Endothelial cell (in vitro differentiated cells): Measurements from ENCODE around the gene SORCS2. TPM values are rescaled to one million over a fixed set of nuclear protein-coding genes. Genes with fewer than 3 reads are reported as not detected.

Experiments used
- DNase-seq: peaks from one replicate; pipeline ENCODE4 v3.0.0; 2021; ENCODE audit warnings: low spot score
- H3K27ac Mint-ChIP-seq: one replicate; pipeline ENCODE4 v1.8.0; 2021; ENCODE audit warnings: mixed read lengths, inconsistent platforms; ENCODE audit not compliant: unreplicated experiment
- H3K27me3 Mint-ChIP-seq: one replicate; pipeline ENCODE4 v1.8.0; 2021; ENCODE audit warnings: mild to moderate bottlenecking, moderate library complexity, mixed read lengths, inconsistent platforms; ENCODE audit not compliant: unreplicated experiment
- H3K36me3 Mint-ChIP-seq: one replicate; pipeline ENCODE4 v1.8.0; 2021; ENCODE audit warnings: mild to moderate bottlenecking, low read depth, mixed read lengths, inconsistent platforms; ENCODE audit not compliant: unreplicated experiment
- H3K4me1 Mint-ChIP-seq: one replicate; pipeline ENCODE4 v1.8.0; 2021; ENCODE audit warnings: mild to moderate bottlenecking, mixed read lengths, inconsistent platforms; ENCODE audit not compliant: unreplicated experiment
- H3K4me3 Mint-ChIP-seq: one replicate; pipeline ENCODE4 v1.8.0; 2021; ENCODE audit warnings: mild to moderate bottlenecking, mixed read lengths, inconsistent platforms; ENCODE audit not compliant: unreplicated experiment
- H3K9me3 Mint-ChIP-seq: one replicate; pipeline ENCODE4 v1.8.0; 2021; ENCODE audit warnings: mixed read lengths, inconsistent platforms; ENCODE audit not compliant: unreplicated experiment
- CTCF ChIP-seq: fragments of 200-600 bp; sonication (generic); IDR thresholded peaks from one replicate; pipeline ENCODE4 v1.5.0; 2021; ENCODE audit warnings: antibody characterized with exemption; ENCODE audit not compliant: unreplicated experiment
- total RNA-seq: library from RNA; stranded (reverse); fragmentation: NEBNext Ultra II Directional; extraction: Animal tissue kit (Norgen Biotek cat#: 25700); gene quantifications from one replicate; pipeline ENCODE4 v1.2.1, GENCODE V29; 2021; ENCODE audit not compliant: unreplicated experiment

SORCS2 gene
- total RNA-seq, 1 donor from 2014 or later, result 1.3 TPM

- H3K27ac Mint-ChIP-seq, result no peak overlapping the region
- peaks cover 14% of the 10 kb centered on the region for H3K4me1 Mint-ChIP-seq
These were observed 22.3 kb upstream of the SORCS2 start for GRCh38 chr4:7170012-7170411.

GRCh38 chr4:7171191-7171900, 21.0 kb upstream of the SORCS2 start:
- TF ChIP-seq CTCF, result no peak
- Mint-ChIP-seq H3K27ac (no peak overlapping the region), H3K4me1 (peaks cover 7% of the 10 kb centered on the region), H3K9me3 (no peaks in the 10 kb centered on the region), H3K4me3 (no peak overlapping the region), H3K36me3 (no peaks in the 10 kb centered on the region), H3K27me3 (peaks cover 1% of the 10 kb centered on the region)
- DNase-seq, result no peak

More at GRCh38 chr4:7170012-7170411, 22.3 kb upstream of the SORCS2 start:
- no peaks in the 10 kb centered on the region for H3K36me3 Mint-ChIP-seq
- no peaks in the 10 kb centered on the region for H3K9me3 Mint-ChIP-seq
- no peak for DNase-seq
- H3K27me3 Mint-ChIP-seq, result peaks cover 1% of the 10 kb centered on the region
- H3K4me3 Mint-ChIP-seq, result no peak overlapping the region
- no peak for TF ChIP-seq CTCF

GRCh38 chr4:7172508-7172907, 19.8 kb upstream of the SORCS2 start:
- no peak overlapping the region for H3K4me3 Mint-ChIP-seq
- no peaks in the 10 kb centered on the region for H3K9me3 Mint-ChIP-seq
- peaks cover 7% of the 10 kb centered on the region for H3K4me1 Mint-ChIP-seq
- no peak for TF ChIP-seq CTCF
- no peak overlapping the region for H3K27ac Mint-ChIP-seq
- no peaks in the 10 kb centered on the region for H3K36me3 Mint-ChIP-seq
- peaks cover 1% of the 10 kb centered on the region for H3K27me3 Mint-ChIP-seq
- DNase-seq, result no peak

GRCh38 chr4:7172946-7173345, 19.4 kb upstream of the SORCS2 start:
- TF ChIP-seq CTCF, result no peak
- Mint-ChIP-seq H3K27ac (no peak overlapping the region), H3K4me3 (no peak overlapping the region), H3K36me3 (no peaks in the 10 kb centered on the region), H3K4me1 (peaks cover 7% of the 10 kb centered on the region), H3K27me3 (peaks cover 1% of the 10 kb centered on the region), H3K9me3 (no peaks in the 10 kb centered on the region)
- no peak for DNase-seq

GRCh38 chr4:7173841-7174449, 18.4 kb upstream of the SORCS2 start:
- Mint-ChIP-seq H3K9me3 (no peaks in the 10 kb centered on the region), H3K27me3 (peaks cover 1% of the 10 kb centered on the region), H3K36me3 (no peaks in the 10 kb centered on the region), H3K4me3 (no peak overlapping the region), H3K4me1 (peaks cover 5% of the 10 kb centered on the region), H3K27ac (no peak overlapping the region)
- no peak for TF ChIP-seq CTCF
- no peak for DNase-seq
